GM18498 (cell line): ENCODE data around the gene SLC14A1.

ENCODE experiments used
- ATAC-seq: cut with Tn5 transposase; IDR thresholded peaks from one replicate; pipeline ENCODE4 v1.9.1; 2021; ENCODE audit warnings: mild to moderate bottlenecking, moderate library complexity; ENCODE audit not compliant: unreplicated experiment

SLC14A1 gene

DNA sequence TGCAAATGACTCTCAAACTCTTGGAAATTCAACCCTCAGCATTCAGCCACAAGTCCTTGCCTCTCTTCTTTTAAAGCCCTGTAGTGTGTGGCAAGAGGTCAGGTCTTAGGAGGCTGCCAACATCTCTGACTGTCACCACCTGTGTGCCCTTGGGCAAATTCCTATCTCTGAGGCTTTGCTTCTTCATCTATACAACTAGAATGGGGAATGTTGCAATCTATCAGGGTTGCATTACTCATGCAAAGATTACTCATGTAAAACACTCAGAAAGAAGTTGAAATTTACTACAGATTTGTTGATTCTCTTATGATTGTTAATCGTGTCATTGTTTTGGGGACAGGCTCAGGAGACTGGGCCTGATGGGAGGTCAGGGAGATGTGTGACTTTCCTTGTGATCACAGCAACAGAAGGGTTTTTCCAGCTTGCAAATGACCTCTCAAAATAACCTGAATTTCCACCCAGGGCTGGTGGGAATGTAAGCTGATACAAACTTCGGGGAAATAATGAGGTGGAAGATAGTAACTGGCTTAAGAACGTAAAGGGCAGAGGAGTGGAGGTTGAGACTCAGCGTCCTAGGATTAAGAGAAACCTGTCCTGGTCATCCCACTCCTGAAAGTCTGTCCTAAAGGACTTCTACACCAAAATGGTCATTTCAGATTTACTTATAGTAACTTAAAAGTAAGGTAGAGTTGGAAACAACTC is 69.4 kb downstream of the SLC14A1 start:
- ATAC-seq: no peak

DNA sequence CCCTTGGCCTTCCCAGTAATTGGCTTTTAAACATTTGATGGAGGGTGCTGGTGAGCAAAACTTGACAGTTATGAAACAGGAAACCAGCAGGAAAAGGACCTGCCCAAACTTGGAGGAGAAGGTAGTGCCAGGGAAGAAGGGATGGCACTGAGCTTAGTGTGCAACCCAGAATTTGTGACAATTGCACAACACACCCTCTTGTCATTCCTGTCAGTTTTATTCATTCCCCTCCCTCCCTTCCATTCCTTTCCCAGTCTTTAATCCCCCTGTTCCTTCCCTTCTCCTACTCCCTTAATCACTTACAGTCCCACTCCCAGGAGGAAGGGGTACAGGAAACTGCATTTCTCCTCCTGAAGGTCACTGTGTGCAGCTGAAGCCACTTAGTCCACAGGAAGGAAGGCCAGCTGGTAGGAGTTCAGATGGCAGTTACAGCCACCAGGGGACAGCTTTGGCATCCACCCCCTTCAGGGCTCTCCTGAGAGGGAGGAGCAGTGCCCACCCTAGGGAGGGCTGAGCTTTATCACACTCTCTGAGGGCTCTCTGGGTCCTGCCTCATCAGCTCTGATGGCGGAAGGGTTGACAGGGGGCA is 77.5 kb downstream of the SLC14A1 start:
- ATAC-seq: no peak
